Activated CD4-positive, alpha-beta T cell treated with anti-CD3 and anti-CD28 coated beads, Interleukin-2, Interleukin-4, amounts not matched to agents 100 ng/mL and 50 ng/mL, durations not matched to agents 16 hours and 8 hours (primary cell): ENCODE data around the gene ANP32E.
"Not testable (repeated sequence)": the region's sequence is repeated elsewhere in the genome, so short reads cannot be mapped to it uniquely, and the experiment has no call there.

Experiments used
- DNase-seq: peaks from one replicate; pipeline ENCODE4 v3.0.0-alpha.2; 2020; ENCODE audit warnings: low spot score

Gene ANP32E

GRCh38 chr1:150213170-150214098 lies 22.5 kb downstream of the ANP32E start:
- peak; percentile 93 for DNase-seq

- no peak for DNase-seq
These were observed 23.8 kb downstream of the ANP32E start for GRCh38 chr1:150212070-150212469.

- DNase-seq: no peak
These were observed 25.2 kb downstream of the ANP32E start for GRCh38 chr1:150210706-150211105.

GRCh38 chr1:150210091-150210490 lies 25.8 kb downstream of the ANP32E start:
- DNase-seq: no peak

- DNase-seq: not testable (repeated sequence)
These were observed 27.5 kb downstream of the ANP32E start for GRCh38 chr1:150208460-150208859.

- DNase-seq: no peak
These were observed 28.5 kb downstream of the ANP32E start for GRCh38 chr1:150207281-150207971.

- no peak for DNase-seq
These were observed 39.5 kb downstream of the ANP32E start for GRCh38 chr1:150196417-150196816.

GRCh38 chr1:150194381-150195031 lies 41.4 kb downstream of the ANP32E start:
- no peak for DNase-seq

- no peak for DNase-seq
These were observed 43.9 kb downstream of the ANP32E start for GRCh38 chr1:150192012-150192411.

- DNase-seq: no peak
These were observed 48.4 kb downstream of the ANP32E start for GRCh38 chr1:150187560-150187931.

GRCh38 chr1:150186789-150187559 lies 48.9 kb downstream of the ANP32E start:
- DNase-seq: peak; percentile 56

- DNase-seq: not testable (repeated sequence)
These were observed 49.5 kb downstream of the ANP32E start for GRCh38 chr1:150186438-150186788.

- no peak for DNase-seq
These were observed 50.4 kb downstream of the ANP32E start for GRCh38 chr1:150185481-150185880.

- no peak for DNase-seq
These were observed 52.9 kb downstream of the ANP32E start for GRCh38 chr1:150183061-150183460.

- DNase-seq: no peak
These were observed 53.7 kb downstream of the ANP32E start for GRCh38 chr1:150182247-150182646.

- DNase-seq: no peak
These were observed 55.4 kb downstream of the ANP32E start for GRCh38 chr1:150180474-150180873.

GRCh38 chr1:150179867-150180266 lies 56.0 kb downstream of the ANP32E start:
- DNase-seq: no peak

GRCh38 chr1:150178548-150178947 lies 57.4 kb downstream of the ANP32E start:
- DNase-seq: no peak

GRCh38 chr1:150176593-150176992 lies 59.3 kb downstream of the ANP32E start:
- no peak for DNase-seq

GRCh38 chr1:150173141-150173585 lies 62.7 kb downstream of the ANP32E start:
- DNase-seq: no peak

GRCh38 chr1:150171801-150172200 lies 64.1 kb downstream of the ANP32E start:
- DNase-seq: no peak
